Liver (tissue), 9 donors: Measurements from ENCODE around the gene FBXO2. TPM values are rescaled to one million over a fixed set of nuclear protein-coding genes. Genes with fewer than 3 reads are reported as not detected.

Experiments
- DNase-seq: peaks from one replicate; pipeline ENCODE4 v3.0.0-alpha.2; 2017; ENCODE audit warnings: low spot score
- H3K27ac ChIP-seq, 2 donors: one replicate each; pipeline ENCODE4 v1.7.0; 2013; ENCODE audit warnings: inconsistent platforms in 2 of 2, low read length in 2 of 2, control low read depth in 1 of 2, low read depth in 1 of 2, mild to moderate bottlenecking in 1 of 2
- H3K27me3 ChIP-seq, 4 donors: one replicate each; pipeline versions ENCODE4 v1.6.1 to v1.7.0; 2013; ENCODE audit warnings: low read length in 3 of 4, inconsistent platforms in 1 of 4, mild to moderate bottlenecking in 1 of 4, moderate library complexity in 1 of 4; ENCODE audit not compliant: control insufficient read depth in 4 of 4, insufficient read depth in 4 of 4
- H3K36me3 ChIP-seq, 4 donors: one replicate each; pipeline versions ENCODE4 v1.6.1 to v1.7.0; 2013; ENCODE audit warnings: low read length in 3 of 4, mild to moderate bottlenecking in 3 of 4, low read depth in 1 of 4, moderate library complexity in 1 of 4; ENCODE audit not compliant: control insufficient read depth in 4 of 4, insufficient read depth in 3 of 4
- H3K4me1 ChIP-seq, 4 donors: one replicate each; pipeline versions ENCODE4 v1.6.1 to v1.7.0; 2013; ENCODE audit warnings: low read length in 3 of 4, mild to moderate bottlenecking in 3 of 4, moderate library complexity in 1 of 4; ENCODE audit not compliant: control insufficient read depth in 4 of 4, insufficient read depth in 4 of 4
- H3K4me3 ChIP-seq, 3 donors: one replicate each; pipeline versions ENCODE4 v1.6.1 to v1.7.0; 2013; ENCODE audit warnings: low read length in 3 of 3, control low read depth in 1 of 3, low read depth in 1 of 3, mild to moderate bottlenecking in 1 of 3
- H3K9ac ChIP-seq, 2 donors: one replicate each; pipeline ENCODE4 v1.7.0; 2013; ENCODE audit warnings: low read length in 2 of 2, mild to moderate bottlenecking in 2 of 2, moderate library complexity in 2 of 2, control low read depth in 1 of 2, low read depth in 1 of 2
- H3K9me3 ChIP-seq, 4 donors: one replicate each; pipeline versions ENCODE4 v1.6.1 to v1.7.0; 2013; ENCODE audit warnings: low read length in 3 of 4; ENCODE audit not compliant: control insufficient read depth in 4 of 4
- ATF3 ChIP-seq: IDR thresholded peaks from 2 replicates; pipeline ENCODE4 v1.6.1; 2016; ENCODE audit warnings: antibody characterized with exemption
- CTCF ChIP-seq: fragments of 150-350 bp; IDR thresholded peaks from 2 replicates; pipeline ENCODE4 v1.5.1; 2017; ENCODE audit warnings: improper control_type of control experiment, low read depth, low read length; ENCODE audit not compliant: missing input control
- EGR1 ChIP-seq, 2 donors: IDR thresholded peaks; 2 replicates each; pipeline ENCODE4 v1.6.1; 2016 to 2018; ENCODE audit warnings: antibody characterized with exemption in 2 of 2, low read depth in 2 of 2
- FOXA1 ChIP-seq: IDR thresholded peaks from 2 replicates; pipeline ENCODE4 v1.6.1; 2016; ENCODE audit warnings: antibody characterized with exemption
- FOXA2 ChIP-seq: IDR thresholded peaks from 2 replicates; pipeline ENCODE4 v1.6.1; 2016; ENCODE audit warnings: antibody characterized with exemption
- GABPA ChIP-seq, 2 donors: IDR thresholded peaks in 1 of 2; conservative IDR thresholded peaks in 1 of 2; 2 replicates each; pipeline ENCODE4 v1.6.1; 2016; ENCODE audit warnings: antibody characterized with exemption in 2 of 2, mild to moderate bottlenecking in 1 of 2, moderate library complexity in 1 of 2
- HNF4A ChIP-seq, 2 donors: conservative IDR thresholded peaks; 2 replicates each; pipeline ENCODE4 v1.6.1; 2016; ENCODE audit warnings: antibody characterized with exemption in 2 of 2, mild to moderate bottlenecking in 2 of 2
- HNF4G ChIP-seq: IDR thresholded peaks from 2 replicates; pipeline ENCODE4 v1.6.1; 2016; ENCODE audit warnings: antibody characterized with exemption
- JUND ChIP-seq, 2 donors: IDR thresholded peaks; 2 replicates each; pipeline ENCODE4 v1.6.1; 2016; ENCODE audit warnings: antibody characterized with exemption in 2 of 2
- MAX ChIP-seq: IDR thresholded peaks from 2 replicates; pipeline ENCODE4 v1.6.1; 2016; ENCODE audit warnings: antibody characterized with exemption
- NR2F2 ChIP-seq: IDR thresholded peaks from 2 replicates; pipeline ENCODE4 v1.6.1; 2016; ENCODE audit warnings: antibody characterized with exemption
- RAD21 ChIP-seq, 2 donors: IDR thresholded peaks; 2 replicates each; pipeline ENCODE4 v1.6.1; 2016; ENCODE audit warnings: antibody characterized with exemption in 2 of 2, mild to moderate bottlenecking in 2 of 2
- REST ChIP-seq: IDR thresholded peaks from 2 replicates; pipeline ENCODE4 v1.6.1; 2016; ENCODE audit warnings: antibody characterized with exemption, mild to moderate bottlenecking
- RXRA ChIP-seq, 2 donors: IDR thresholded peaks; 2 replicates each; pipeline ENCODE4 v1.6.1; 2017 to 2018; ENCODE audit warnings: antibody characterized with exemption in 2 of 2, mild to moderate bottlenecking in 1 of 2
- SP1 ChIP-seq: IDR thresholded peaks from 2 replicates; pipeline ENCODE4 v1.6.1; 2018; ENCODE audit warnings: antibody characterized with exemption, mild to moderate bottlenecking
- TAF1 ChIP-seq: conservative IDR thresholded peaks from 2 replicates; pipeline ENCODE4 v1.6.1; 2016; ENCODE audit warnings: antibody characterized with exemption, mild to moderate bottlenecking
- YY1 ChIP-seq: IDR thresholded peaks from 2 replicates; pipeline ENCODE4 v1.6.1; 2016; ENCODE audit warnings: antibody characterized with exemption, mild to moderate bottlenecking
- ZBTB33 ChIP-seq: IDR thresholded peaks from 2 replicates; pipeline ENCODE4 v1.6.1; 2016; ENCODE audit warnings: antibody characterized with exemption
- WGBS: extraction: QIAGEN DNeasy Blood & Tissue Kit; methylation state at CpG from one replicate; pipeline ENCODE4 v1.1.7; 2013; 5-methylcytosine and 5-hydroxymethylcytosine counted together
- polyA plus RNA-seq, 2 donors: library from polyadenylated mRNA; stranded (reverse) in 1 of 2; unstranded in 1 of 2; fragments of 200-250 nt in 1 of 2; fragments of >200 nt in 1 of 2; fragmentation: Nextera tagmentation in 1 of 2; extraction: Ambion mirVana in 1 of 2; gene quantifications; one replicate each; pipeline versions ENCODE4 v1.2.1 to v1.2.3, GENCODE V29; 2013 to 2015
- total RNA-seq, 2 donors: library from RNA; depleted of rRNA; stranded (reverse); fragments of >200 nt; gene quantifications; one replicate each; pipeline ENCODE4 v1.2.3, GENCODE V29; 2014
- donor health status: healthy.
- donor health status: healthy.
- donor health status: healthy.
- donor health status: healthy.
- donor health status: healthy.

Gene FBXO2
- total and polyA plus RNA-seq, 4 donors = 1.7 to 20.9 (median 4.0) TPM

DNA sequence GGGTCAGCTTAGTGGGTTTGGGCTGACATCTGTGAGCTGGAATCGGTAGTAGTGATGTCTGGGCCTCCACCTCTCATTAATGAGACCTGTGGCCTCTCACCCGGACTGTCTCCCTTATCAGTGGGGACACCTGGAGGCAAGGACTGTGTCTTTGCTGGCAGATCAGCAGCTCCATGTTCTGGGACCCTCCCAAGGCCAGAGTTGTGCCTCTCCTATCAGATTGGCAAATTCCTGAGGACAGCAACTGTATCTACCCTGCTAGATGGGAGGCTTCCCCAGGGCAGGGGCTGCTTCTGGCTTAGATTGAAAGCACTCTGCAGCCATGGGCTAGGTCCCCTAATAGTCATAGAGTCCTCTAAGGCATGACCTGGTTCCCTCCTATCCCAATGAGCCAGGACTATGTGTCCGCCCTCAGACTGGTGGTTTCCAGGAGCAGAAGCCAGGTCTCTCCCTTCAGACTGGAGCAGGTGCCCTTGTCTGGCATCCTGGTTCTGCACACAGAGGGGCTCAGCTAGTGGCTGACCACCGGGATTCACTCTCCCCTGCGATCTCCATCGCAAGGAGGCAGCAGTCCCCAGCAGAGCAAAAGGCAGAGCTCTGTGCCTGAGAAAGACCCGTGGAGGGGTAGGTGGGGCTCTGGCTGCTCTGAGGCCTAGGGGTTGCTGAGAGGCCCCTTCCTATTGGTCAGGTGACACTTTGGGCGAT, 43.1 kb upstream of the FBXO2 start:
- DNase-seq = peak; percentile 40
- TF ChIP-seq GABPA (IDR thresholded peaks at IDR 0.05 in 1 of 2, conservative IDR thresholded peaks at IDR 0.05 in 1 of 2) (no peak), NR2F2 (no peak), RXRA (IDR thresholded peaks at IDR 0.05) (no peak), EGR1 (IDR thresholded peaks at IDR 0.05; ENCODE audit: low read depth in 2 of 2) (no peak), SP1 (no peak), HNF4A (conservative IDR thresholded peaks at IDR 0.05) (no peak), HNF4G (no peak), YY1 (no peak)
- whole genome bisulfite sequencing = 75% methylated on average over 8 of the region's 8 CpGs
- H3K9ac ChIP-seq = no peak overlapping the region
- no peaks in the 10 kb centered on the region for H3K9me3 ChIP-seq
- H3K4me3 ChIP-seq = no peak overlapping the region
- peaks cover 0 to 6% (median 3%) of the 10 kb centered on the region in 4 donors for H3K27me3 ChIP-seq
- no peak overlapping the region for H3K27ac ChIP-seq
- H3K4me1 ChIP-seq = no peaks in the 10 kb centered on the region
- no peaks in the 10 kb centered on the region for H3K36me3 ChIP-seq

GRCh38 chr1:11695861-11696260, 41.6 kb upstream of the FBXO2 start:
- 88% methylated on average over 6 of the region's 6 CpGs for WGBS

DNA sequence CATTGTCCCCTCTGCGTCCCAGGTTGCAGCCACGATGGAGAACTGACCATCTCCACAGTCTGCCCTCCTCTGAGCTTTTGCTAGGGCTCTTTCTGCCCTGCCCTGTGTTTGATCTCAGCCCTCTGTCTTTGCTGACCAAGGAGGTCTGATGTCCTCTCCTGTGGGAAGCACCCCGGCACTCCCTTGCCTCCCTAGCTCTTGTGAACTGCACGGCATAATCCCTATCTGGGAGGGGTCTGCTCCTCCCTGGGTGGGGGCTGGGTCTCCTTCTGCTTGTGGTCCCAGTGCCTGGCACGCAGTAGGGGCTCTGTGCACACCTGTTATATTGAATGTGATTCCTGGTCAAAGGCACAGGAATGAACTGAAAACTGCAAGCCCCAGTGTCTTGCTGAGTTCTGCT, 39.7 kb upstream of the FBXO2 start:
- Histone ChIP-seq H3K27me3 (peaks cover 0 to 13% (median 5%) of the 10 kb centered on the region in 4 donors), H3K4me3 (no peak overlapping the region), H3K9me3 (no peaks in the 10 kb centered on the region), H3K27ac (no peak overlapping the region), H3K9ac (no peak overlapping the region), H3K36me3 (no peaks in the 10 kb centered on the region), H3K4me1 (peaks cover 7 to 11% (median 8%) of the 10 kb centered on the region in 4 donors)
- 45% methylated on average over 5 of the region's 5 CpGs for WGBS
- DNase-seq = no peak
- TF ChIP-seq ZBTB33 = no peak
- TF ChIP-seq YY1 = no peak
- no peak for TF ChIP-seq TAF1
- no peak for TF ChIP-seq HNF4A (conservative IDR thresholded peaks at IDR 0.05)
- no peak for TF ChIP-seq REST
- no peak for TF ChIP-seq CTCF
- TF ChIP-seq RXRA (IDR thresholded peaks at IDR 0.05) = no peak
- TF ChIP-seq HNF4G = no peak
- no peak for TF ChIP-seq MAX
- no peak for TF ChIP-seq EGR1 (IDR thresholded peaks at IDR 0.05; ENCODE audit: low read depth in 2 of 2)
- no peak for TF ChIP-seq FOXA2
- TF ChIP-seq FOXA1 = no peak
- TF ChIP-seq RAD21 (IDR thresholded peaks at IDR 0.05) = no peak
- TF ChIP-seq NR2F2 = no peak
- TF ChIP-seq ATF3 = no peak

More at GRCh38 chr1:11695861-11696260, 41.6 kb upstream of the FBXO2 start:
- peaks cover under 1 to 6% (median 4%) of the 10 kb centered on the region in 4 donors for H3K4me1 ChIP-seq
- TF ChIP-seq MAX (no peak), JUND (IDR thresholded peaks at IDR 0.05) (no peak)
- H3K9me3 ChIP-seq = no peaks in the 10 kb centered on the region
- no peak for DNase-seq
- no peak overlapping the region for H3K9ac ChIP-seq
- H3K27ac ChIP-seq = no peak overlapping the region
- no peak overlapping the region for H3K4me3 ChIP-seq
- H3K27me3 ChIP-seq = peaks cover 0 to 11% (median 3%) of the 10 kb centered on the region in 4 donors
- no peaks in the 10 kb centered on the region for H3K36me3 ChIP-seq
